ENCODE measurements around the gene SLC13A5. TPM values are rescaled to one million over a fixed set of nuclear protein-coding genes. Genes with fewer than 3 reads are reported as not detected.
"Not testable (repeated sequence)": the region's sequence is repeated elsewhere in the genome, so short reads cannot be mapped to it uniquely, and the experiment has no call there.

SLC13A5 gene
- total RNA-seq, result 0.48 TPM
- long read RNA-seq, full-length matches to known transcripts, result 2 of 10 reads
- long read RNA-seq, partial matches to known transcripts, result 7 of 10 reads
- long read RNA-seq, other reads (novel, unspliced or antisense), result 1 of 10 reads

- DNase-seq (ENCODE audit: low spot score), result peak; percentile 81
These were observed at the start of gene SLC13A5 for GRCh38 chr17:6713130-6713917. TSS of gene SLC13A5 (minus strand) at chr17:6713369. CDS start at chr17:6713333, 36 bp downstream.

- DNase-seq (ENCODE audit: low spot score), result no peak
These were observed 48.6 kb upstream of the SLC13A5 start for GRCh38 chr17:6761779-6762178.

GRCh38 chr17:6757747-6758146 is 44.6 kb upstream of the SLC13A5 start:
- no peak for DNase-seq (ENCODE audit: low spot score)

- no peak for DNase-seq (ENCODE audit: low spot score)
These were observed 43.4 kb upstream of the SLC13A5 start for GRCh38 chr17:6756425-6757031.

GRCh38 chr17:6755731-6756184 is 42.6 kb upstream of the SLC13A5 start, which contains the start of gene XAF1:
TSS of gene XAF1 (plus strand) at chr17:6756046. CDS start at chr17:6756079, 33 bp downstream.
- no peak for DNase-seq (ENCODE audit: low spot score)

GRCh38 chr17:6755281-6755680 is 42.1 kb upstream of the SLC13A5 start:
- no peak for DNase-seq (ENCODE audit: low spot score)

GRCh38 chr17:6753546-6753945 is 40.4 kb upstream of the SLC13A5 start:
- no peak for DNase-seq (ENCODE audit: low spot score)

- DNase-seq (ENCODE audit: low spot score), result no peak
These were observed 39.9 kb upstream of the SLC13A5 start for GRCh38 chr17:6753006-6753445.

GRCh38 chr17:6752068-6752909 is 39.1 kb upstream of the SLC13A5 start:
- DNase-seq (ENCODE audit: low spot score), result no peak

- DNase-seq (ENCODE audit: low spot score), result no peak
These were observed 36.4 kb upstream of the SLC13A5 start for GRCh38 chr17:6749519-6749918.

GRCh38 chr17:6748617-6749016 is 35.4 kb upstream of the SLC13A5 start:
- no peak for DNase-seq (ENCODE audit: low spot score)

GRCh38 chr17:6746665-6747064 is 33.5 kb upstream of the SLC13A5 start:
- DNase-seq (ENCODE audit: low spot score), result not testable (repeated sequence)

- no peak for DNase-seq (ENCODE audit: low spot score)
These were observed 16.4 kb upstream of the SLC13A5 start for GRCh38 chr17:6729531-6729930.

- no peak for DNase-seq (ENCODE audit: low spot score)
These were observed 10.8 kb upstream of the SLC13A5 start for GRCh38 chr17:6724009-6724408.

- DNase-seq (ENCODE audit: low spot score), result no peak
These were observed 8.6 kb upstream of the SLC13A5 start for GRCh38 chr17:6721744-6722143.

- no peak for DNase-seq (ENCODE audit: low spot score)
These were observed 3.6 kb upstream of the SLC13A5 start for GRCh38 chr17:6716736-6717135.

- DNase-seq (ENCODE audit: low spot score), result peak; percentile 47
These were observed 1.2 kb upstream of the SLC13A5 start for GRCh38 chr17:6714315-6714874.

GRCh38 chr17:6713918-6714271 is 726 bp upstream of the SLC13A5 start:
- DNase-seq (ENCODE audit: low spot score), result no peak

GRCh38 chr17:6712854-6713129 is 377 bp downstream of the SLC13A5 start:
- no peak for DNase-seq (ENCODE audit: low spot score)

GRCh38 chr17:6712058-6712853 is 913 bp downstream of the SLC13A5 start:
- DNase-seq (ENCODE audit: low spot score), result peak; percentile 69

- DNase-seq (ENCODE audit: low spot score), result peak; percentile 68
These were observed 1.5 kb downstream of the SLC13A5 start for GRCh38 chr17:6711681-6712057.
